Measurements from ENCODE around the gene SASH1. TPM values are rescaled to one million over a fixed set of nuclear protein-coding genes. Genes with fewer than 3 reads are reported as not detected.

The SASH1 gene
- total RNA-seq = not detected

DNA sequence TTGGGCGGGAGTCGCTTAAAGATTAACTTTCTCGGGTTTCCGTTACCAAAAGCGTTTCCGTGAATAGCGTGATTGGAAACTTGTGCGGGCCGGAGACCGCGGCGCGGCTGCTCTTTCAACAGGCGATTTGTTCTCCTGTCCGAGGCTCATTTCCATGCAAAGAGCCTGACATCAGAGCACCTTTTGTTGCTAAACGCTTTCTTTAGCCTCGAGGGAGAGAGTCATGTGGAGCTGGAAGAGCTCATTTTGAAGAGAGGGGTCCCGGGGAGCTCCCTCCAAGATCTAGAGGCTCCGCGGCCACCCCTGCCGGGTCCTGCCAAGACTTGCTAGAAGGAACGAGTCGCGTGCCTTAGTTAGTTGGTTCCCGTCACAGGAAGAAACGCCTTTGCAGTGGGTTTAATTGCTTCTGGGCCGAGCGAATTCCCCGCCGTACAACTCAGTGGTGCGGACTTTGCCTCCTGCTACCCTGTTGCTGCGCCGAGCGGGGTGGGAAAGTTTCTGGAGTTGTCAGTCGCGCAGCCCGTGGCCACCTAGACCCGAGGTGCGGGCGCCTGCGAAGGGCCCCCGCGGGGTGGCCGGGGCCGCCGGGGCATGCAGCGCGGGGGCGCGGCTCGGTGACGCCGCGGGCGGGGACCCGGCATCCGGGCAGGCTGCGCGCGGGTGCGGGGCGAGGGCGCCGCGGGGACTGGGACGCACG, at the start of gene SASH1:
Gene SASH1 (plus strand): TSS at position 489 of the 697 bp plus-strand sequence. CDS start 230 bp downstream, outside the sequence.
- ATAC-seq (peak; percentile 58), DNase-seq (peak; percentile 34)
- Mint-ChIP-seq H3K9me3 (ENCODE audit: insufficient read depth) (no peaks in the 10 kb centered on the region), H3K27ac (peak within 1 kb of the TSS; percentile 46), H3K27me3 (ENCODE audit: low read depth) (peaks cover 32% of the 10 kb centered on the region), H3K4me1 (ENCODE audit: low read depth) (peaks cover 9% of the 10 kb centered on the region), H3K4me3 (peak within 1 kb of the TSS; percentile 60), H3K36me3 (ENCODE audit: low read depth) (no peaks in the 10 kb centered on the region)
- CTCF ChIA-PET = no interaction called here
- POLR2A ChIA-PET = no interaction called here

DNA sequence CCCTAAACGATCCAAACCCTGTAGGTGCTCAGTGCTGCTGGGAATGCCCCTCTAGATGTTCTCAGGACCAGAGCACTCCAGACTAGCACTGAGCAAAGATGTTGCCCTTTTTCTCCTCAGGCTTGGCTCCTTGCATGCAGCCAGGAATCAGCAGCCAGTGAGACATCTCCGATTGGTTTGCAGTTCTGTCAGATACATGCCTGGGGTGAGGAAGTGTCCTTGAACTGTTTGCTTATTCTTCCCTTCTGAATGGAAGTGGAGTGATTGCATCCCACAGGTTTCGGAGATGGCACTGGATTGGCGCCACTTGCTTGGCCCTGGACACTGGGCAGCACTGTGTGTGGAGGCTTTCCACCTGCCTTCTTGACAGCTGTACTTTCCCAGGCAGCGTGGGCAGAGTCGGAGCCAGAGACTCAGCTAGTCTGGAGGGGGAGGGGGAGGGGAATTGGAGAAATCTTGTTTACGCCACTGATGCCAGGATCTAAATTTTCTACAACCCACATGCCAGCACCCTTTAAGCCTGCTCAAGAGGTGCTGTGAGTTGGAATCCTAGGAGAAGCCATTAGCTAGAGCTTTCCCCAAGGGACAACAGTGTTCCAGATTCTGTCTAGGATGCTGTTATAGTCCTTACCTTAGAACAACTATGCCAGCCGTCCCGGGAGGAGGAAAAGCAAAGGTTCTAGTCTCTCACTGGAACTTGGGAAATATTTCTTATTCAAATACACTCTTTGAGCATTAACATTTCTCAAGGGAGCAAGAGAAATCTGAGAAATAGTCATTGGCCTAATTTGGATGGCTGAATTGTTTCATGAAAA, 49.2 kb upstream of the SASH1 start:
- no peaks in the 10 kb centered on the region for H3K9me3 Mint-ChIP-seq (ENCODE audit: insufficient read depth)
- CTCF ChIA-PET = no interaction called here
- H3K27ac Mint-ChIP-seq = no peak overlapping the region
- ATAC-seq (no peak), DNase-seq (no peak)
- H3K4me3 Mint-ChIP-seq = no peak overlapping the region
- POLR2A ChIA-PET = no interaction called here
- H3K27me3 Mint-ChIP-seq (ENCODE audit: low read depth) = no peaks in the 10 kb centered on the region
- no peaks in the 10 kb centered on the region for H3K4me1 Mint-ChIP-seq (ENCODE audit: low read depth)
- no peaks in the 10 kb centered on the region for H3K36me3 Mint-ChIP-seq (ENCODE audit: low read depth)

DNA sequence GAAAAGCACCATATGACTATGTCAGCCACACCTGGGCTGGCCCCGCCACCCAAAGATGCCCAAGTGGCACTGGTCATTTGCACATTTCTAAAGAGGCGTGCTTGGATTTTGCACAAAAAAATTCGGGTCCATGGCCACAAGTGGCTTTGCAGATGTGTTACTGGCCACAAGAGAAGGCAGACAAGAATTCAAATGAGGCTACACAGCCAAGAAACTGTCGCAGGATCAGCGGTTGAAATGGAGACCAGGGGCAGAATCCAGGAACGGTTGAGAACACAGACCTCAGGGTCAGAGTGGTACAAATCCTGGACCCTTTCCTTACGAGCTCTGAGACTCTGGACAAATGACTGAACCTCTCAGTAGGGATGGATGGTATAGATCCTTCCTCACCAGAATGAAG, 48.6 kb upstream of the SASH1 start:
- Mint-ChIP-seq H3K27ac (no peak overlapping the region), H3K4me1 (ENCODE audit: low read depth) (no peaks in the 10 kb centered on the region), H3K36me3 (ENCODE audit: low read depth) (no peaks in the 10 kb centered on the region), H3K9me3 (ENCODE audit: insufficient read depth) (no peaks in the 10 kb centered on the region), H3K4me3 (no peak overlapping the region), H3K27me3 (ENCODE audit: low read depth) (no peaks in the 10 kb centered on the region)
- ChIA-PET CTCF (no interaction called here), POLR2A (no interaction called here)
- DNase-seq (no peak), ATAC-seq (no peak)

DNA sequence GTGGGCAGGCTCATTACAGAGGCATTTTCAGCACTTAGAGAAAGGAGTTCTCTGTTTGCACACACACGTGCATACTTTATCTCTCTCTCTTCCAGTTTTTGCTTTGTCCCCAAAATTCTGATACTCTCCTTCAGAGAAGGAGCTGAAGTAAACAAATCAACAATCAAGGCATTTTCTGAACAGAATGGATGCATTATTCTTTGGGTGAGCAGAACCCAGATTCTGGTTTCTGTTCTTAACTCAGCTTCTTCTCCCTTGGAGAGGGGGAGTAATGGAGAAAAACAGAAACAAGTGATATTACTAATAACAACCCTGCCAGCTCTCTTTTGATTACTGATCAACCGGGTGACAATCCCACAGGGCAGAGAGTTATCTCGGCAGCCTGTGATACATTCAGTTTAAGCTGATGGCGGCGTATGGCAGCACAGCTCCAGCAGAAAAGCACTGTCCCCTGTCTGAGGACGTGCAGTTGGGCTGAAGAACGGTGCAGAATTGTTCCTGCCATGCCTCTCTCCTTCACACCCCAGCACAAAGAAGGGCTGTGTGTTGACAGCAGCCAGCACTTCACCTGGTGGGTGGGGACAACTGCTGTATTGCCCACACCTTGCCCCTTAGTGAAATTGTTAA, 47.3 kb upstream of the SASH1 start:
- CTCF ChIA-PET = no interaction called here
- DNase-seq (no peak), ATAC-seq (no peak)

DNA sequence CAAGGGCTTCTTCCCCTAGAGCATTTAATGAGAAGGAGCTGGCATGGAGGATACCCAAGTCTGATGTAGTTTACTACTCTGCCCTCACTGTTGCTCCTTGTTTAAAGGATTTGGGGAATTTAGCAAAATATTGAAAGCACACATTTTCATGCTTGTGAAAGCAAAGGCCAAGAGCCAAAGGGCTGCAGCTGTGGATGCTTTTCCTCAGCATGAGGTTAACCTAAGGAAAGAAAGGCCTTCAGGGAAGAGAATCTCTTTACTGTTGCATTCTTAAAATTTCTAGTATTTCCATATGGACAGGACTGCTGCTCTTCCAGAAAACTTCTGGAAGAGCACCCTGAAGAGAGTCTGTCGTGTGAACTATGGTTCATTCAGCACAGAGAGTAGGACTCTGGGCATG, 45.9 kb upstream of the SASH1 start:
- ATAC-seq = no peak
- ChIA-PET POLR2A (no interaction called here), CTCF (no interaction called here)
- Mint-ChIP-seq H3K27me3 (ENCODE audit: low read depth) (no peaks in the 10 kb centered on the region), H3K27ac (no peak overlapping the region), H3K36me3 (ENCODE audit: low read depth) (no peaks in the 10 kb centered on the region), H3K4me1 (ENCODE audit: low read depth) (no peaks in the 10 kb centered on the region), H3K4me3 (no peak overlapping the region), H3K9me3 (ENCODE audit: insufficient read depth) (no peaks in the 10 kb centered on the region)
- no peak for DNase-seq

More for the DNA sequence above, 47.3 kb upstream of the SASH1 start:
- POLR2A ChIA-PET = no interaction called here
- H3K9me3 Mint-ChIP-seq (ENCODE audit: insufficient read depth) = no peaks in the 10 kb centered on the region
- no peaks in the 10 kb centered on the region for H3K36me3 Mint-ChIP-seq (ENCODE audit: low read depth)
- H3K27me3 Mint-ChIP-seq (ENCODE audit: low read depth) = no peaks in the 10 kb centered on the region
- H3K4me3 Mint-ChIP-seq = no peak overlapping the region
- no peak overlapping the region for H3K27ac Mint-ChIP-seq
- no peaks in the 10 kb centered on the region for H3K4me1 Mint-ChIP-seq (ENCODE audit: low read depth)

DNA sequence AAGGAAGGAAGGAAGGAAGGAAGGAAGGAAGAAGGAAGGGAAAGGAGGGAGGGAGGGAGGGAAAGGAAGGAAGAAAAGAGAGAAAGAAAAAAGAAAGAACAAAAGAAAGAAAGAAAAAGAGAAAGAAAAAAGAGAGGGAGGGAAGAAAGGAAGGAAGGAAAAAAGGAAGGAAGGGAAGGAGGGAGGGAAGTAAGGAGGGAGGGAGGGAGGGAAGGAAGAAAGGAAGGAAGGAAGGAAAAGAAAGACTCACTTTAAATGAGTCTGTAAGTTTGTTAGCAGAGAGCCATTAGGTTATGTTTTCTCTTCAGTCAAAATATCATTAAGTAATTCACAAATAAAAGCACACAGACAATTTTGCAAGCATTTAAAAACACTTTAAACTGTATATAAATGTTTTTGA, 44.0 kb upstream of the SASH1 start:
- no peaks in the 10 kb centered on the region for H3K27me3 Mint-ChIP-seq (ENCODE audit: low read depth)
- H3K4me3 Mint-ChIP-seq = no peak overlapping the region
- DNase-seq = no peak
- no peaks in the 10 kb centered on the region for H3K9me3 Mint-ChIP-seq (ENCODE audit: insufficient read depth)
- ChIA-PET CTCF (no interaction called here), POLR2A (no interaction called here)
- no peak for ATAC-seq
- no peaks in the 10 kb centered on the region for H3K36me3 Mint-ChIP-seq (ENCODE audit: low read depth)
- H3K4me1 Mint-ChIP-seq (ENCODE audit: low read depth) = no peaks in the 10 kb centered on the region
- H3K27ac Mint-ChIP-seq = no peak overlapping the region

DNA sequence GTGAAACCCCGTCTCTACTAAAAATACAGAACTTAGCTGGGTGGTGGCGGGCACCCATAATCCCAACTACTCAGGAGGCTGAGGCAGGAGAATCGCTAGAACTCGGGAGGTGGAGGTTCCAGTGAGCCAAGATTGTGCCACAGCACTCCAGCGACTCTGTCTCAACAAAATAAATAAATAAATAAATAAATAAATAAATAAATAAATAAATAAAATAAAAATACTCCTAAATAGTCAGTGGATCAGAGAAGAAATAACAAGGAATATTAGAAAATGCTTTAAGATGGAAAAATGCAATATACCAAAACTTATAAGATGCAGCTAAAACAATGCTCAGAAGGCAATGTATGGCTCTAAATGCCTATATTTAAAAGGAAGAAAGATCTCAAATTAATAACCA, 39.0 kb upstream of the SASH1 start:
- no peak overlapping the region for H3K27ac Mint-ChIP-seq
- H3K4me3 Mint-ChIP-seq = no peak overlapping the region
- ChIA-PET POLR2A (interaction anchor here (0.6 kb wide), 1 partner anchor 104 kb away, joined by 3 read pairs; no protein-coding TSS in a partner anchor), CTCF (no interaction called here)
- no peak for DNase-seq
- no peaks in the 10 kb centered on the region for H3K36me3 Mint-ChIP-seq (ENCODE audit: low read depth)
- no peaks in the 10 kb centered on the region for H3K9me3 Mint-ChIP-seq (ENCODE audit: insufficient read depth)
- no peaks in the 10 kb centered on the region for H3K27me3 Mint-ChIP-seq (ENCODE audit: low read depth)
- ATAC-seq = no peak
- H3K4me1 Mint-ChIP-seq (ENCODE audit: low read depth) = no peaks in the 10 kb centered on the region

DNA sequence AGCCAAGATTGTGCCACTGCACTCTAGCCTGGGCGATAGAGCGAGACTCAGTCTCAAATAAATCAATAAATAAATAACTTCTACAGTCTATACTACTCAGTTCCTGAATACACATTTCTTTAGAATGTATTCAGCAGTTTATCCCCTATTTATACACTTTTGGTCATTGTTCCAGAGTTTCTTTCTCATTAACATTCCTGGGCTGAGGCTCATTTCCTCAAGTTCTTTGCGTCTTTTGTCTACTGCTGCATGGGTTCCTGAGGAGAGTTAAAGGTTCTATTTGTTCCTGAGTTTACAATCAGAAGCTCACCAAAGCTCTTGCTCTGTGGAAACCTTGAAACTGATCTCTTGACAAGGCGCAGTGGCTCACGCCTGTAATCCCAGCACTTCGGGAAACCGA, 37.7 kb upstream of the SASH1 start:
- ChIA-PET CTCF (no interaction called here), POLR2A (no interaction called here)
- H3K27me3 Mint-ChIP-seq (ENCODE audit: low read depth) = no peaks in the 10 kb centered on the region

DNA sequence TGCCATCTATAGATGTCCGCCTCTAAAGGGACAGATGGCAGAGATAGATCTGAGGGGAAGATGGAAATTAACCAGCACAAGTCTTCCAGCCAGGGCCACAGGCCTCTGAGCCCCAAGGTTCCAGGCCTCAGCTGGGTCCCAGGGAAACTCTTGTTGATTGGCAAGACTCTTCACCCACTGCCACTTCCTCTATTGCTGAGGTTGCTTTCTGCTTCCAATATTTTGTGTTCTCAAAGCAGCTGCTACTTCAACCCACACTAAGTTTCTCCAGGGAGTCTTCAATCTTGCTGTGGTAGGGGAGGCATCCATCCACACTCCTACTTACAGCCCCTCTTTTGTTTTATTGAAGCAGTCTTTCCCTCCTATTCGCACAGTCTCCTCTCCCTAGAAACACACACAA, 36.4 kb upstream of the SASH1 start:
- ATAC-seq (no peak), DNase-seq (no peak)
- Mint-ChIP-seq H3K36me3 (ENCODE audit: low read depth) (no peaks in the 10 kb centered on the region), H3K9me3 (ENCODE audit: insufficient read depth) (no peaks in the 10 kb centered on the region), H3K4me1 (ENCODE audit: low read depth) (no peaks in the 10 kb centered on the region), H3K27me3 (ENCODE audit: low read depth) (no peaks in the 10 kb centered on the region), H3K4me3 (no peak overlapping the region), H3K27ac (no peak overlapping the region)
- CTCF ChIA-PET = no interaction called here
- POLR2A ChIA-PET = no interaction called here

More for the DNA sequence above, 37.7 kb upstream of the SASH1 start:
- H3K9me3 Mint-ChIP-seq (ENCODE audit: insufficient read depth) = no peaks in the 10 kb centered on the region
- H3K4me3 Mint-ChIP-seq = no peak overlapping the region
- no peaks in the 10 kb centered on the region for H3K4me1 Mint-ChIP-seq (ENCODE audit: low read depth)
- ATAC-seq = no peak
- H3K27ac Mint-ChIP-seq = no peak overlapping the region
- no peak for DNase-seq
- no peaks in the 10 kb centered on the region for H3K36me3 Mint-ChIP-seq (ENCODE audit: low read depth)

DNA sequence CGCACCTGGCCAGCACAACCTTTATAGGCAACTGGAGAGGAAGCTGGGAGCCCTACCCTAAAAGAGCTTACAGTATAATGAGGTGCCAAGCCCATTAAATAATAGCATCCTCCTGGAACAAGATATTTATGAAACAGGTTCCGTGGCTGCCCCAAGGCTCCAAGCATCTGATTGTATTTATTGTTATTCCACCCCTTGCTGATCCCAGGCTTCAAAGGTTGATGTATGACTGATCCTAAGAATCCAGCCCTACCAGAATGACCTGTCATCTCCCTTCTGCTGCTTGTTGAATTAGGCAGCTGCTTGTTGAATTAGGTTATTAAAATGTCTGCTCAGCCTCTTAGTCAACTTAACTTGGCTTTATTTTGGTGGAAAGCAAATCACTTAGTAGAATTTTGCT, 35.2 kb upstream of the SASH1 start:
- no peak for DNase-seq
- H3K27ac Mint-ChIP-seq = no peak overlapping the region
- no peaks in the 10 kb centered on the region for H3K9me3 Mint-ChIP-seq (ENCODE audit: insufficient read depth)
- POLR2A ChIA-PET = no interaction called here
- H3K4me1 Mint-ChIP-seq (ENCODE audit: low read depth) = no peaks in the 10 kb centered on the region
- CTCF ChIA-PET = no interaction called here
- no peaks in the 10 kb centered on the region for H3K27me3 Mint-ChIP-seq (ENCODE audit: low read depth)
- no peaks in the 10 kb centered on the region for H3K36me3 Mint-ChIP-seq (ENCODE audit: low read depth)
- ATAC-seq = no peak
- no peak overlapping the region for H3K4me3 Mint-ChIP-seq

DNA sequence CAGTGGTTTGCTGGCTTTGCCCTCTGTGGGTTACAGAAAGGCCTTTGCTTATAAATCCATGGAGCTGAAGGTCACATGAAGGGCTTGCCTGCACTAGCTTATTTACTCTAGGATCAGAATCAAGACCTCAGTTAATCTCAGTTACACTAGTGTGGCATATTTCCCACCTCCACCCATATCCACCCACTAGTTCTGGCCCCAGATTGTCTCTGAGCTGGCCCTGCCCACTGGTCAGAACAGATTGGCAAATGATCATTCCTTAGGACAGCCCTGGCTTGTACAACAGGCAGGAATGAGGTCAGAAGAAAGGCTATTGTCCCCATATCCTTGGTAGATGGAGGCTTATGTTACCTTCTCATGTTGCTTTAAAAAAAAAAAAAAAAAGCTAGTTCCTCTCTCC, 33.3 kb upstream of the SASH1 start:
- no peaks in the 10 kb centered on the region for H3K27me3 Mint-ChIP-seq (ENCODE audit: low read depth)
- DNase-seq = no peak
- POLR2A ChIA-PET = no interaction called here
- no peak overlapping the region for H3K27ac Mint-ChIP-seq
- no peaks in the 10 kb centered on the region for H3K4me1 Mint-ChIP-seq (ENCODE audit: low read depth)
- no peaks in the 10 kb centered on the region for H3K36me3 Mint-ChIP-seq (ENCODE audit: low read depth)
- CTCF ChIA-PET = no interaction called here
- H3K9me3 Mint-ChIP-seq (ENCODE audit: insufficient read depth) = no peaks in the 10 kb centered on the region
- no peak for ATAC-seq
- H3K4me3 Mint-ChIP-seq = no peak overlapping the region

DNA sequence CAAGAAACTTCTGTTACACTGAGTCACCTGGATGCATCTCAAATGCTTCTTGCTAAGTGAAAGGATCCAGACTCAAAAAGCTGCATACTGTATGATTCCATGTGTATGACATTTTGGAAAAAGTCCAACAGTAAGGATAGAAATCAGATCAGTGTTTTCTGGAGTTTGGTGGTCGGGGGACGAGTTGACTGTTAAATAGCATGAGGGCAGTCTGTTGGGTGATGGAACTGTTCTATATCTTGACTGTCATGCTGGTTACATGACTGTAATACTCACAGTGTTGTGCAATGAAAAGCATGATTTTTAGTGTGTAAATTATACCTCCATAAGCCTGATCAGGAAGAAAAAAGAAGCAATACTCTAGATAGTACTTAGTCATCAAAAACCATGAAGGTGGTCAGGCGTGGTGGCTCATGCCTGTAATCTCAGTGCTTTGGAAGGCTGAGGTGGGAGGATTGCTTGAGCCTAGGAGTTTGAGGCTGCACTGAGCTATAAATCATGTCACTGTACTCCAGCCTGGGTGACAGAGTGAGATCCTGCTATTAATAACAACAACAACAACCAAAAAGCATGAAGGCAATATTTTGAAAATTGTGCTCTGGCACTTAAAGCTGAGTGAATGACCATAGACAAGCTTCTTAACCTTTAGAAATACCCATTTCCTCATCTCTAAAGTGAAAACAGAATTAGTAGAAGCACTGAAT, 30.5 kb upstream of the SASH1 start:
- H3K36me3 Mint-ChIP-seq (ENCODE audit: low read depth) = no peaks in the 10 kb centered on the region
- no peaks in the 10 kb centered on the region for H3K27me3 Mint-ChIP-seq (ENCODE audit: low read depth)
- DNase-seq (no peak), ATAC-seq (no peak)
- ChIA-PET CTCF (no interaction called here), POLR2A (no interaction called here)
- no peaks in the 10 kb centered on the region for H3K9me3 Mint-ChIP-seq (ENCODE audit: insufficient read depth)
- no peak overlapping the region for H3K4me3 Mint-ChIP-seq
- no peaks in the 10 kb centered on the region for H3K4me1 Mint-ChIP-seq (ENCODE audit: low read depth)
- H3K27ac Mint-ChIP-seq = no peak overlapping the region
